ENCODE measurements around the gene FLACC1.

Gene FLACC1

DNA sequence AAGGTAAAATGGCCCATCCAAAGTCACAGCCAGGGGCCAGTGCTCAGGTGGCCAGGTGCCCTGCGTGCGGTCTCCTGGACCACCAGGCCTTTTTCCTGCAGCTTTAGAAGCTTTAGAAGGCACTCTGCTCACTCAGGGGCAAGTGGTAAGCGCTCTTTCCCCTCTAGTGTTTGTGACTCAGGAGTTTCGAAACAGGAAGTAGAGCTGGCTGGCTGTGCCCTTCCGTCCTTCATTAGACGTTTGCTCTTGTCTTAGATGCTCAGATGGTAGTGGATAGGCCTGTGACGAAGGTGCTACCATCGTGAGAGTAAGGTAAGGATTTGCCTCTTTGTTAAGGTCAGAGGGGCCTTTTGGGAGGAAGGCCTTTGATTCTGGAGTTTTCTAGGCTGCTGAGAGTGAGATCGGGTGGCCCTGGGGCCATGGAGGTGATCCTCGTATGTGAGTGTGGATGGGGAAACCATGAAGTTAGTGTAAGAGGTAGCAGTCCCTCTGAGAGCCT lies 96.8 kb downstream of the FLACC1 start, which contains the start of gene CASP8:
TSS of gene CASP8 (plus strand) at position 235 of the 499 bp plus-strand sequence. CDS start 5,951 bp downstream, outside the sequence.
- TF ChIP-seq, protein P1, sequence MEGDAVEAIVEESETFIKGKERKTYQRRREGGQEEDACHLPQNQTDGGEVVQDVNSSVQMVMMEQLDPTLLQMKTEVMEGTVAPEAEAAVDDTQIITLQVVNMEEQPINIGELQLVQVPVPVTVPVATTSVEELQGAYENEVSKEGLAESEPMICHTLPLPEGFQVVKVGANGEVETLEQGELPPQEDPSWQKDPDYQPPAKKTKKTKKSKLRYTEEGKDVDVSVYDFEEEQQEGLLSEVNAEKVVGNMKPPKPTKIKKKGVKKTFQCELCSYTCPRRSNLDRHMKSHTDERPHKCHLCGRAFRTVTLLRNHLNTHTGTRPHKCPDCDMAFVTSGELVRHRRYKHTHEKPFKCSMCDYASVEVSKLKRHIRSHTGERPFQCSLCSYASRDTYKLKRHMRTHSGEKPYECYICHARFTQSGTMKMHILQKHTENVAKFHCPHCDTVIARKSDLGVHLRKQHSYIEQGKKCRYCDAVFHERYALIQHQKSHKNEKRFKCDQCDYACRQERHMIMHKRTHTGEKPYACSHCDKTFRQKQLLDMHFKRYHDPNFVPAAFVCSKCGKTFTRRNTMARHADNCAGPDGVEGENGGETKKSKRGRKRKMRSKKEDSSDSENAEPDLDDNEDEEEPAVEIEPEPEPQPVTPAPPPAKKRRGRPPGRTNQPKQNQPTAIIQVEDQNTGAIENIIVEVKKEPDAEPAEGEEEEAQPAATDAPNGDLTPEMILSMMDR (conservative IDR thresholded peaks at IDR 0.05; ENCODE audit: low read depth, low read length), result no peak
- no peak for DNase-seq (ENCODE audit: low read depth)
- H3K4me3 ChIP-seq (ENCODE audit: low read length), result no peak within 1 kb of the TSS

DNA sequence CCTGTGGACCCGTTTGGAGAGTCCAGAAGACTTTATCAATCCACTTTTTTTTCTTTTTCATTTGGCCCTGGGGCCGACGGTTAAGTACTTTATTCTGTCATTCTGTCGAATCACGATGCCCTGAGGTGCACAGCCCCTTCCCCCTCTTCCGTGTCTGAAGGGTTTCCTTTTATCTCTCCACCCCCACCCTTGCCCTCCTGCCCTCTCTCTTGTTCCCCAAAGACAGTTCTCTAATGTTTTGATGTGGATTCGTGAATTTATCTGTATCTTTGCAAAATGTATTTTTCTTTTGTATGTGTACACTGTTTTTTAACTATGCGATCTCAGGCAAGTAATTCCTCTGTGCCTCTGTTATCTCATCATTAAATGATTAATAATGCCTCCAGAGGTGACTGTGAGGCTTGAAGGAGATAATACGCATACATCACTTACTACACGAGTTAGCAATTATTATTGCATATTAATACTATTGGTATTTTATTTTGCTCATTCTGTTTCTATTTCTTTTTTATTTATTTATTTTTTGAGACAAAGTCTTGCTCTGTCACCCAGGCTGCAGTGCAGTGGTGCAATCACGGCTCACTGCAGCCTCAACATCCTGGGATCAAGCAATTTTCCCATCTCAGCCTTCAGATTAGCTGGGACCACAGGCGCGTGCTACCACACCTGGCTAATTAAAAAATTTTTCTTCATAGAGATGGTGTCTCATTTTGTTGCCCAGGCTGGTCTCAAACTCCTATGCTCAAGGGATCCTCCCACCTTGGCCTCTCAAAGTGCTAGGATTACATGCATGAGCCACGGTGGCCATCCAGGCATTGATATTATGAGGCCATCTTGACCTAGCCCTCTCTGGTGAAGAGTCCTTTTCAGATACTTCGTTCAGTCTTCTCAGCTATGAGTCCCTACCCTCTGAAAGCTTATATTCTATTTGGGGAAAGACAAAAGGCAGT lies 98.2 kb downstream of the FLACC1 start:
- DNase-seq (ENCODE audit: low read depth), result no peak
- TF ChIP-seq, protein P1 (conservative IDR thresholded peaks at IDR 0.05; ENCODE audit: low read depth, low read length), result no peak
- H3K4me3 ChIP-seq (ENCODE audit: low read length), result peak overlapping the region; percentile 53

GRCh38 chr2:201257956-201258665 lies 99.0 kb downstream of the FLACC1 start:
- H3K4me3 ChIP-seq (ENCODE audit: low read length), result peak overlapping the region; percentile 53
- TF ChIP-seq, protein P1 (conservative IDR thresholded peaks at IDR 0.05; ENCODE audit: low read depth, low read length), result no peak
- peak; percentile 49 for DNase-seq (ENCODE audit: low read depth)

- TF ChIP-seq, protein P1 (conservative IDR thresholded peaks at IDR 0.05; ENCODE audit: low read depth, low read length), result no peak
- no peak for DNase-seq (ENCODE audit: low read depth)
- peak overlapping the region; percentile 53 for H3K4me3 ChIP-seq (ENCODE audit: low read length)
Measured at GRCh38 chr2:201257381-201257955, 99.7 kb downstream of the FLACC1 start.

DNA sequence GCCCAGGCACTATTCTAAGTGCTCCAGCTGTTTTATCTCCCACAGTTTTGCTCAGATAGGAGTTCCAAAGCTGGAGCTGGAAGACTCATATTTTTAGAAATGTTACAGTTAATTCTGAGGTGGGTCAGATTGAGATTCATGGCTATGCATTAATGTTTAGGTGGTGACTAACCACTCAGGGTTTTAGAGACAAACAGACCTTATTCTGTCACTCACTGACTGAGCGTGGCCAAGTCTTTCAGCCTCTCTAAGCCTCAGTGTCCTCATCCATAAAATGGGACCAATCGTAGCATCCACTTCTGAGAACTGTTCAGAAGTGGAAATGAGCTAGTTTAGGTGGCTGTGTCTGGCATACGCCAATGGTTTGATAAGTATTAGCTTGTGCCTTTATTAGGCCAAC lies 101.1 kb downstream of the FLACC1 start:
- H3K4me3 ChIP-seq (ENCODE audit: low read length), result no peak overlapping the region
- no peak for DNase-seq (ENCODE audit: low read depth)
- TF ChIP-seq, protein P1 (conservative IDR thresholded peaks at IDR 0.05; ENCODE audit: low read depth, low read length), result no peak

DNA sequence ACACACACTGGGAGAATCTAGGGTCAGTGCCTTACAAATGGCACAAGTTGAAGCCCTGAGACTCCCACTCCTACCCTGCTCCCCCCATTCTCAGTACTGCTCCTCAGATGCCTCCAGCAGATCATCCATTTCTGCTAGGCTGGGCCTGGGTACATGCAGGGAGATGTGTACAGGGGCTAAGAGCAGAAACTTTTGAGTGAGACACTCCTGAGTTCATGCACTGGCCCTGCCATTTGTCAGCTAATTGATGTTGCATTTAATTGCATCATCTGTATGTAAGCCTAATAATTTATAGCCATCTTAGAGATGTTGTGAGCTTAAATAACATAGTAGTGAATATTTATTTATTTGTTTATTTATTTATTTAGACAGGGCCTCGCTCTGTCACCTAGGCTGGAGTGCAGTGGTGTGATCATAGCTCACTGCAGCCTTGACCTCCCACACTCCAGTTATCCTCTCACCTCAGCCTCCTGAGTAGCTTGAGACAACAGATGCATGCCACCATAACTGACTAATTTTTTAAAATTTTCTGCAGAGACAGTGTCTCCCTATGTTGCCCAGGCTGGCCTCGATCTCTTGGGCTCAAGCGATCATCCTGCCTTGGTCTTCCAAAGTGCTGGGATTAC lies 101.6 kb downstream of the FLACC1 start:
- TF ChIP-seq, protein P1 (conservative IDR thresholded peaks at IDR 0.05; ENCODE audit: low read depth, low read length), result no peak

More for the DNA sequence above, 101.6 kb downstream of the FLACC1 start:
- no peak overlapping the region for H3K4me3 ChIP-seq (ENCODE audit: low read length)
- no peak for DNase-seq (ENCODE audit: low read depth)
